Measurements from ENCODE around the gene VSTM4. TPM values are rescaled to one million over a fixed set of nuclear protein-coding genes. Genes with fewer than 3 reads are reported as not detected.

Gene VSTM4
- total RNA-seq, 4 donors from 2014 or later, result 4.0 to 6.0 (median 4.6) TPM

- H3K36me3 ChIP-seq, result no peaks in the 10 kb centered on the region
- TF ChIP-seq POLR2AphosphoS5 (IDR thresholded peaks at IDR 0.05) (no peak), POLR2A (IDR thresholded peaks at IDR 0.05) (no peak), CTCF (IDR thresholded peaks at IDR 0.05) (no peak), EP300 (IDR thresholded peaks at IDR 0.05) (no peak)
- H3K9me3 ChIP-seq, result no peaks in the 10 kb centered on the region
- no peaks in the 10 kb centered on the region for H3K4me1 ChIP-seq
- H3K27me3 ChIP-seq, result no peaks in the 10 kb centered on the region
- 89% methylated on average over 7 of the region's 7 CpGs for WGBS
- DNase-seq (ENCODE audit: low spot score in 2 of 2), result no peak
- H3K4me3 ChIP-seq, result no peak overlapping the region
- no peak overlapping the region for H3K27ac ChIP-seq
Measured at GRCh38 chr10:49037187-49037586, 78.1 kb downstream of the VSTM4 start.

- Histone ChIP-seq H3K4me1 (no peaks in the 10 kb centered on the region), H3K27ac (no peak overlapping the region), H3K36me3 (no peaks in the 10 kb centered on the region), H3K9me3 (no peaks in the 10 kb centered on the region), H3K4me3 (no peak overlapping the region), H3K27me3 (no peaks in the 10 kb centered on the region)
- no peak for DNase-seq (ENCODE audit: low spot score in 2 of 2)
- no peak for TF ChIP-seq POLR2A (IDR thresholded peaks at IDR 0.05)
- TF ChIP-seq POLR2AphosphoS5 (IDR thresholded peaks at IDR 0.05), result no peak
- no peak for TF ChIP-seq CTCF (IDR thresholded peaks at IDR 0.05)
- TF ChIP-seq EP300 (IDR thresholded peaks at IDR 0.05), result no peak
- 86% methylated on average over 3 of the region's 3 CpGs for WGBS
Measured at GRCh38 chr10:49036638-49037037, 78.7 kb downstream of the VSTM4 start.

- Histone ChIP-seq H3K4me3 (no peak overlapping the region), H3K27ac (no peak overlapping the region), H3K4me1 (no peaks in the 10 kb centered on the region), H3K27me3 (no peaks in the 10 kb centered on the region), H3K36me3 (no peaks in the 10 kb centered on the region), H3K9me3 (no peaks in the 10 kb centered on the region)
- 90% methylated on average over 8 of the region's 8 CpGs for WGBS
- TF ChIP-seq EP300 (IDR thresholded peaks at IDR 0.05) (no peak), POLR2AphosphoS5 (IDR thresholded peaks at IDR 0.05) (no peak), POLR2A (IDR thresholded peaks at IDR 0.05) (no peak), CTCF (IDR thresholded peaks at IDR 0.05) (no peak)
- no peak for DNase-seq (ENCODE audit: low spot score in 2 of 2)
Measured at GRCh38 chr10:49035920-49036319, 79.4 kb downstream of the VSTM4 start.

GRCh38 chr10:49034925-49035324 is 80.4 kb downstream of the VSTM4 start:
- Histone ChIP-seq H3K4me1 (no peaks in the 10 kb centered on the region), H3K4me3 (no peak overlapping the region), H3K27ac (no peak overlapping the region), H3K36me3 (no peaks in the 10 kb centered on the region), H3K27me3 (no peaks in the 10 kb centered on the region), H3K9me3 (no peaks in the 10 kb centered on the region)
- no peak for TF ChIP-seq CTCF (IDR thresholded peaks at IDR 0.05)
- 89% methylated on average over 6 of the region's 6 CpGs for WGBS
- DNase-seq (ENCODE audit: low spot score in 2 of 2), result no peak

GRCh38 chr10:49033939-49034338 is 81.4 kb downstream of the VSTM4 start:
- TF ChIP-seq CTCF (IDR thresholded peaks at IDR 0.05) (no peak), EP300 (IDR thresholded peaks at IDR 0.05) (no peak), POLR2AphosphoS5 (IDR thresholded peaks at IDR 0.05) (no peak), POLR2A (IDR thresholded peaks at IDR 0.05) (no peak)
- Histone ChIP-seq H3K4me1 (no peaks in the 10 kb centered on the region), H3K4me3 (no peak overlapping the region), H3K27me3 (no peaks in the 10 kb centered on the region), H3K36me3 (no peaks in the 10 kb centered on the region), H3K9me3 (no peaks in the 10 kb centered on the region), H3K27ac (no peak overlapping the region)
- WGBS, result 96% methylated on average over 1 of the region's 1 CpG
- DNase-seq (ENCODE audit: low spot score in 2 of 2), result no peak

All from suprapubic skin (tissue), 4 donors.